Stimulated activated CD8-positive, alpha-beta memory T cell treated with anti-CD3 and anti-CD28 coated beads, Interleukin-2, amount 100 ng/mL, for 1 hour (primary cell): ENCODE results near the gene HACE1.

Experiments
- DNase-seq, 2 donors: peaks; one replicate each; pipeline ENCODE4 v3.0.0-alpha.2; 2020; ENCODE audit warnings: low read depth in 2 of 2

Gene HACE1

GRCh38 chr6:104688283-104688969 is 171.3 kb downstream of the HACE1 start:
- no peak for DNase-seq

GRCh38 chr6:104686550-104687175 is 173.1 kb downstream of the HACE1 start:
- DNase-seq: no peak

GRCh38 chr6:104685871-104686549 is 173.7 kb downstream of the HACE1 start:
- DNase-seq: no peak

- DNase-seq: no peak
Measured at GRCh38 chr6:104684911-104685415, 174.8 kb downstream of the HACE1 start.

GRCh38 chr6:104683809-104684208 is 175.9 kb downstream of the HACE1 start:
- no peak for DNase-seq

GRCh38 chr6:104682722-104683643 is 176.7 kb downstream of the HACE1 start:
- DNase-seq: peak; percentile 26 to 43

- DNase-seq: no peak
Measured at GRCh38 chr6:104680539-104680938, 179.2 kb downstream of the HACE1 start.

- DNase-seq: no peak
Measured at GRCh38 chr6:104679971-104680370, 179.7 kb downstream of the HACE1 start.
